Keratinocyte (primary cell): ENCODE results near the gene SPATA12. TPM values are rescaled to one million over a fixed set of nuclear protein-coding genes. Genes with fewer than 3 reads are reported as not detected.

Experiments
- DNase-seq: peaks from one replicate; pipeline ENCODE4 v3.0.0-alpha.2; 2011; ENCODE audit warnings: low read depth, missing footprints, low spot score
- FAIRE-seq: peaks from 2 replicates; lab custom pipeline; 2011; peaks lifted over from hg19 to GRCh38; lab: Jason Lieb, UNC
- H2AFZ ChIP-seq: 2 replicates; pipeline ENCODE4 v1.6.0; 2012; ENCODE audit warnings: low read length, control low read depth, inconsistent platforms; ENCODE audit not compliant: control insufficient read depth
- H3K27ac ChIP-seq: 2 replicates; pipeline ENCODE4 v1.5.1; 2011; ENCODE audit warnings: low read length; ENCODE audit not compliant: control insufficient read depth, insufficient read depth
- H3K27me3 ChIP-seq: 3 replicates; pipeline ENCODE4 v1.6.0; 2011; ENCODE audit warnings: low read length; ENCODE audit not compliant: control insufficient read depth, insufficient read depth; ENCODE audit errors: extremely low read depth
- H3K36me3 ChIP-seq, 2 experiments: 2 replicates in 1 of 2; 3 replicates in 1 of 2; pipeline ENCODE4 v1.5.1; 2011; ENCODE audit warnings: low read length in 2 of 2, mild to moderate bottlenecking in 1 of 2; ENCODE audit not compliant: control insufficient read depth in 2 of 2, insufficient read depth in 2 of 2; ENCODE audit errors: extremely low read depth in 1 of 2
- H3K4me1 ChIP-seq: 3 replicates; pipeline ENCODE4 v1.5.1; 2011; ENCODE audit warnings: low read length; ENCODE audit not compliant: control insufficient read depth, insufficient read depth; ENCODE audit errors: extremely low read depth
- H3K4me2 ChIP-seq: 3 replicates; pipeline ENCODE4 v1.6.0; 2011; ENCODE audit warnings: low read depth, low read length; ENCODE audit not compliant: control insufficient read depth, insufficient read depth; ENCODE audit errors: extremely low read depth
- H3K4me3 ChIP-seq, 3 experiments: fragments of 200-600 bp in 1 of 3; sonication (generic) in 1 of 3; 2 replicates in 2 of 3; 3 replicates in 1 of 3; pipeline ENCODE4 v1.5.1; 2011 to 2016; ENCODE audit warnings: low read length in 3 of 3, mild to moderate bottlenecking in 3 of 3, control low read depth in 2 of 3, inconsistent platforms in 1 of 3, low read depth in 1 of 3, mixed read lengths in 1 of 3, mixed run types in 1 of 3, moderate library complexity in 1 of 3; ENCODE audit not compliant: control insufficient read depth in 2 of 3, insufficient read depth in 2 of 3; ENCODE audit errors: extremely low read depth in 1 of 3
- H3K79me2 ChIP-seq: 2 replicates; pipeline ENCODE4 v1.6.0; 2012; ENCODE audit warnings: low read length; ENCODE audit not compliant: control insufficient read depth, insufficient read depth
- H3K9ac ChIP-seq: 3 replicates; pipeline ENCODE4 v1.6.0; 2011; ENCODE audit warnings: low read length; ENCODE audit not compliant: control insufficient read depth, insufficient read depth; ENCODE audit errors: extremely low read depth
- H3K9me1 ChIP-seq: 3 replicates; pipeline ENCODE4 v1.6.0; 2011; ENCODE audit warnings: low read length; ENCODE audit not compliant: control insufficient read depth, insufficient read depth; ENCODE audit errors: extremely low read depth
- H3K9me3 ChIP-seq: 2 replicates; pipeline ENCODE4 v1.5.1; 2012; ENCODE audit warnings: low read depth, low read length; ENCODE audit not compliant: control insufficient read depth
- H4K20me1 ChIP-seq: 3 replicates; pipeline ENCODE4 v1.6.0; 2011; ENCODE audit warnings: low read length; ENCODE audit not compliant: control insufficient read depth, insufficient read depth; ENCODE audit errors: extremely low read depth
- CTCF ChIP-seq, 3 experiments: IDR thresholded peaks in 1 of 3; conservative IDR thresholded peaks in 1 of 3; optimal IDR thresholded peaks in 1 of 3; 2 replicates in 2 of 3; 3 replicates in 1 of 3; pipeline versions ENCODE3 to v1.5.1; 2011; ENCODE audit warnings: low read length in 3 of 3, mild to moderate bottlenecking in 3 of 3, moderate library complexity in 2 of 3, control low read depth in 1 of 3, inconsistent platforms in 1 of 3; ENCODE audit not compliant: insufficient read depth in 2 of 3; ENCODE audit errors: extremely low read depth in 1 of 3
- EZH2 ChIP-seq: IDR thresholded peaks from one replicate; pipeline ENCODE4 v1.6.1; 2012; ENCODE audit warnings: inconsistent platforms, mild to moderate bottlenecking, low read length, moderate library complexity
- dilution Hi-C: fragments of 300-500 bp; cut with MboI; formaldehyde crosslinking; loops from one replicate; pipeline ENCODE4 v1.7.0; 2020; ENCODE audit warnings: low sequenced_read_pairs; ENCODE audit not compliant: extremely low pct_ligation_motif_present
- polyA plus RNA-seq, 5 experiments: library from polyadenylated mRNA; depleted of rRNA in 3 of 5; stranded (reverse) in 3 of 5; stranded (forward) in 1 of 5; unstranded in 1 of 5; fragments of >200 nt; gene quantifications; 1 replicate in 1 of 5; 2 replicates in 3 of 5; 3 replicates in 1 of 5; pipeline versions ENCODE4 v1.2.1 to v1.2.3, GENCODE V29; 2011 to 2012; ENCODE audit warnings: missing spikeins in 2 of 5, low read depth in 1 of 5, low replicate concordance in 1 of 5

SPATA12 gene
- polyA plus RNA-seq, 1 donor (not counting 4 experiments of a cell fraction or from before 2014, with no cell fraction given), result 0.08 TPM

GRCh38 chr3:57120451-57121174 is 60.1 kb downstream of the SPATA12 start:
- no peak overlapping the region for H3K9ac ChIP-seq
- no peaks in the 10 kb centered on the region for H3K9me1 ChIP-seq
- dilution Hi-C loops, result no loop called here
- no peaks in the 10 kb centered on the region for H3K36me3 ChIP-seq
- H3K4me3 ChIP-seq, result no peak overlapping the region
- H2AFZ ChIP-seq, result no peak overlapping the region
- H3K9me3 ChIP-seq, result no peaks in the 10 kb centered on the region
- no peak for TF ChIP-seq EZH2
- no peak for TF ChIP-seq CTCF (optimal IDR thresholded peaks at IDR 0.05 in 1 of 3, IDR thresholded peaks at IDR 0.05 in 1 of 3, conservative IDR thresholded peaks at IDR 0.05 in 1 of 3; ENCODE audit: extremely low read depth in 1 of 3, insufficient read depth in 2 of 3, low read length in 3 of 3)
- FAIRE-seq (no peak), DNase-seq (no peak)
- H3K27me3 ChIP-seq, result no peaks in the 10 kb centered on the region
- no peaks in the 10 kb centered on the region for H3K79me2 ChIP-seq
- no peaks in the 10 kb centered on the region for H4K20me1 ChIP-seq
- no peaks in the 10 kb centered on the region for H3K4me1 ChIP-seq
- no peak overlapping the region for H3K4me2 ChIP-seq
- no peak overlapping the region for H3K27ac ChIP-seq

Other genes starting within 250 kb of the SPATA12 start
- 1.4 to 1.7 TPM (median 1.6 TPM) in 3 replicates for gene IL17RD, start 104.7 kb downstream of the SPATA12 start, polyA plus RNA-seq
- 0.12 to 0.29 TPM (median 0.28 TPM) in 3 replicates for gene HESX1, start 139.3 kb downstream of the SPATA12 start, polyA plus RNA-seq
- gene APPL1, start 167.1 kb downstream of the SPATA12 start, polyA plus RNA-seq, result 15.1 to 25.6 TPM (median 17.3 TPM) in 3 replicates
- gene ASB14, start 232.0 kb downstream of the SPATA12 start, polyA plus RNA-seq, result not detected in 3 replicates